Measurements from ENCODE around the gene NOA1. TPM values are rescaled to one million over a fixed set of nuclear protein-coding genes. Genes with fewer than 3 reads are reported as not detected.

The NOA1 gene
- total and polyA plus RNA-seq, 11 donors: 5.3 to 23.0 (median 12.2) TPM

DNA sequence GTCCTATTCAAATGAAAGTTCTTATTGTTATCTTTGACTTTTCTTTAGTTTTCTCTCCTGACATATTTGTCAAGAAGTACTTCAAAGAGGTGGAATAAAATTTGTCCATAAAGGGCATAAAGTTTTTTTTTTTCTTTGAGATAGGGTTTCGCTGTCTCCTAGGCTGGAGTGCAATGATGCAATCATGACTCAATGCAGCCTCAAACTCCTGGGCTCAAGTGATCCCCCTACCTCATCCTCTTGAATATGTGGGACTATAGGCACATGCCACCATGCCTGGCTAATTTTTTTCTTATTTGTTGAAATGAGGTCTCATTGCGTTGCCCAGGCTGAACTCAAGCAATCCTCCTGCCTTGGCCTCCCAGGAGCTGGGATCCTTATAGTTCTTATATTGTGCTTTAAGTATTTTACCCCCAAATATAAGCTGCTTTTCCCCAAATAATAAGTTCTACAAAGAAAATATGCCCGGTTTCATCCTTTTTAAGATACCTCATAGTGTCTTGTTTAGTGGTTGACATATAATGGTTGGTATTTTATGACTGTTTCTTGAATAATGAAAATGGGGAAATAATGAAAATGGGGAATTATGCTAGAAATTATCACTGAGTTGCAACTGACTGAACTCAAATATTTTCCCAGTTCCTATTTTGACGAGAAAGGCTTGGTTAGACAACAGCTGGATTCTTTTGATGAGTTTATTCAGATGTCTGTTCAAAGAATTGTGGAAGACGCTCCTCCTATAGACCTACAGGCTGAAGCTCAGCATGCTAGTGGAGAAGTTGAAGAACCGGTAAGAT, 12.9 kb upstream of the NOA1 start:
- WGBS, 4 donors: 93 to 95% (median 94%) methylated on average over 6 of the region's 6 CpGs
- Histone ChIP-seq H3K27ac (peak overlapping the region in 1 of 12 donors; percentile 30), H3K9me3 (no peaks in the 10 kb centered on the region), H3K4me1 (peaks cover 3 to 20% (median 5%) of the 10 kb centered on the region in 12 donors), H3K36me3 (peaks cover 0 to 97% (median 94%) of the 10 kb centered on the region in 9 donors), H3K4me3 (no peak overlapping the region), H3K27me3 (no peaks in the 10 kb centered on the region)
- no peak for ATAC-seq
- no peak for TF ChIP-seq POLR2A (IDR thresholded peaks at IDR 0.05)
- TF ChIP-seq, protein P1, sequence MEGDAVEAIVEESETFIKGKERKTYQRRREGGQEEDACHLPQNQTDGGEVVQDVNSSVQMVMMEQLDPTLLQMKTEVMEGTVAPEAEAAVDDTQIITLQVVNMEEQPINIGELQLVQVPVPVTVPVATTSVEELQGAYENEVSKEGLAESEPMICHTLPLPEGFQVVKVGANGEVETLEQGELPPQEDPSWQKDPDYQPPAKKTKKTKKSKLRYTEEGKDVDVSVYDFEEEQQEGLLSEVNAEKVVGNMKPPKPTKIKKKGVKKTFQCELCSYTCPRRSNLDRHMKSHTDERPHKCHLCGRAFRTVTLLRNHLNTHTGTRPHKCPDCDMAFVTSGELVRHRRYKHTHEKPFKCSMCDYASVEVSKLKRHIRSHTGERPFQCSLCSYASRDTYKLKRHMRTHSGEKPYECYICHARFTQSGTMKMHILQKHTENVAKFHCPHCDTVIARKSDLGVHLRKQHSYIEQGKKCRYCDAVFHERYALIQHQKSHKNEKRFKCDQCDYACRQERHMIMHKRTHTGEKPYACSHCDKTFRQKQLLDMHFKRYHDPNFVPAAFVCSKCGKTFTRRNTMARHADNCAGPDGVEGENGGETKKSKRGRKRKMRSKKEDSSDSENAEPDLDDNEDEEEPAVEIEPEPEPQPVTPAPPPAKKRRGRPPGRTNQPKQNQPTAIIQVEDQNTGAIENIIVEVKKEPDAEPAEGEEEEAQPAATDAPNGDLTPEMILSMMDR (IDR thresholded peaks at IDR 0.05): no peak
- no peak for DNase-seq
- intact Hi-C loops (cut with DNase I): no loop called here

DNA sequence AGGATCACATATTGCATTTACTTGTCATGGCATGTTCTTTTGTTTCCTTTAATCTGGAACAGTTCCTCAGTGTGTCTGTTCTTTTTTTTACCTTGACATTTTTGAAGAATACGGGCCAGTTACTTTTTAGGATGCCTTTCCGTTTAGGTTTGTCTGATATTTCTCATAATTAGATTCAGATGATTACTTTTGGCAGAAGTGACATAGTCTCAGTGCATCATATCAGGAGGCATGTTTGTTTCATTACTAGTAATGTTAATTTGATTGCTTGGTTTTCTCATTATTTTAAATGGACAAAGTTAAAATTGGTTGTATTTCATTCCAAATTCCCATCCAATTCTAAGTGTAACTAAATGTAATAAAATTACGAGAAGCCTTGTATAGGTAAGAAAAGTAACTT, 9.5 kb upstream of the NOA1 start:
- DNase-seq (no peak), ATAC-seq (no peak)
- intact Hi-C loops (cut with DNase I): no loop called here
- Histone ChIP-seq H3K27ac (no peak overlapping the region), H3K9me3 (no peaks in the 10 kb centered on the region), H3K27me3 (no peaks in the 10 kb centered on the region), H3K4me1 (peaks cover 0 to 39% (median 12%) of the 10 kb centered on the region in 12 donors), H3K36me3 (peaks cover 0 to 83% (median 63%) of the 10 kb centered on the region in 9 donors), H3K4me3 (no peak overlapping the region)
- TF ChIP-seq, protein P1 (IDR thresholded peaks at IDR 0.05): no peak
- no peak for TF ChIP-seq POLR2A (IDR thresholded peaks at IDR 0.05)
- WGBS, 4 donors: 90 to 94% (median 94%) methylated on average over 3 of the region's 3 CpGs

DNA sequence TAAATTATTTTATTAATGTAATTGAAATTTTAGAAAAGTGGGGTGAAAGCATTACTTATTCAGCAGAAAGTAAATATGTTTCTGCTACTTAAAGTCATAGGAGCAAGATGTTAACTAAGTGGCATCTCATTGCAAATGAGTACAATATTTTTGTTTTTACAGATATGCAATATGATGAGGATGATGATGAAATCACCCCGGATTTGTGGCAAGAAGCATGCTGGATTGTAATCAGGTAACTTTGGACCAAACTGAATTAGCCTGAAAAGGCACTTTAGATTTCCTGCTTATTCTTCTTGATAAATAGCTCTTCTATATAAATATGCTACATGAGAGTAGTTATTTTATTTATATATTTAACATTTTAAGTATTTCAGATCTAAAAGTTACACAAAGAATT, 8.8 kb upstream of the NOA1 start:
- TF ChIP-seq, protein P1 (IDR thresholded peaks at IDR 0.05): no peak
- no peak for TF ChIP-seq POLR2A (IDR thresholded peaks at IDR 0.05)
- Histone ChIP-seq H3K36me3 (peaks cover 0 to 76% (median 56%) of the 10 kb centered on the region in 9 donors), H3K4me1 (peaks cover 0 to 46% (median 20%) of the 10 kb centered on the region in 12 donors), H3K27ac (no peak overlapping the region), H3K4me3 (no peak overlapping the region), H3K27me3 (no peaks in the 10 kb centered on the region), H3K9me3 (no peaks in the 10 kb centered on the region)
- DNase-seq: no peak
- intact Hi-C loops (cut with DNase I): no loop called here
- ATAC-seq: no peak
- WGBS, 4 donors: 93 to 97% (median 96%) methylated on average over 1 of the region's 1 CpG

DNA sequence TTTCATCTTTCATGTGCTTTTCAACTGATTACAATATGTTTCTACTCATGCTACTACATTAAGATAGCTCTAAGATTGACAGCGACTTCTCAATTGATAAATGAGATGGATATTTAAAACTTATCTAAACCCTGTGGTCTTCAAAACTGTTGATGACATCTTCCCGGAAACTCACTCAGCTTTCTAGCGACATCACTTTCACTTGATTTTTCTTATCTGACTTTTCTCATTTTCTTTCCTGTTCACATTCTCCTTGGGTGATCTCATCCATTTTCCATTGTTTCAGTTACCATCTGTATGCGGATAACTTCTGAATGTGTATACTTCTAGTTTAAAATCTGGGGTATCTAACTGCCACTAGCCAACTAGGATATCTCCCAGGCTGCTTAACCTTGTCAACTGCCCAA, 4.4 kb upstream of the NOA1 start:
- H3K27me3 ChIP-seq: no peaks in the 10 kb centered on the region
- H3K9me3 ChIP-seq: no peaks in the 10 kb centered on the region
- 28 to 41% (median 31%) methylated on average over 4 of the region's 4 CpGs for WGBS, 4 donors
- peak overlapping the region in 1 of 12 donors; percentile 6 for H3K4me3 ChIP-seq
- no peak for DNase-seq
- intact Hi-C loops (cut with DNase I): no loop called here
- peak overlapping the region in 2 of 12 donors; percentile 9 to 15 for H3K27ac ChIP-seq
- peaks cover 0 to 56% (median 39%) of the 10 kb centered on the region in 12 donors for H3K4me1 ChIP-seq
- no peak for ATAC-seq
- H3K36me3 ChIP-seq: peaks cover 0 to 32% (median 14%) of the 10 kb centered on the region in 9 donors
- TF ChIP-seq, protein P1 (IDR thresholded peaks at IDR 0.05): no peak
- no peak for TF ChIP-seq POLR2A (IDR thresholded peaks at IDR 0.05)

Data from heart left ventricle (tissue), 16 donors.